K562 (cell line): ENCODE data around the gene CPLX3. TPM values are rescaled to one million over a fixed set of nuclear protein-coding genes. Genes with fewer than 3 reads are reported as not detected.

Experiments used
- ATAC-seq: fragments of 200-7000 bp; cut with Tn5 transposase; 3 replicates; pipeline ENCODE4 v1.9.1; 2020; ENCODE audit warnings: moderate library complexity
- BruUV-seq: library from RNA; stranded (reverse); fragments of 400-500 nt; replicated peaks from 2 replicates; lab custom pipeline; 2021; lab: Mats Ljungman, UMichigan
- CTCF ChIA-PET: fragments of 300-600 bp; formaldehyde crosslinking; extraction: SDS; loops from one replicate; lab custom pipeline; 2021; ENCODE audit warnings: low intra/inter-chr PET ratio; lab: Yijun Ruan, JAX
- POLR2A ChIA-PET: fragments of 300-600, 350-650 bp; sonication (Branson Sonifier 250); formaldehyde crosslinking; extraction: SDS; loops from one replicate; lab custom pipeline; 2021; ENCODE audit warnings: antibody characterized with exemption, inconsistent platforms; lab: Yijun Ruan, JAX
- DNase-seq, 4 experiments: peaks; one replicate each; pipeline versions ENCODE4 v3.0.0 to v3.0.0-alpha.2; 2011 to 2018; ENCODE audit warnings: low spot score in 3 of 4, mixed read lengths in 3 of 4; ENCODE audit errors: extremely low read depth in 1 of 4
- FAIRE-seq: peaks from 2 replicates; lab custom pipeline; 2011; peaks lifted over from hg19 to GRCh38; lab: Jason Lieb, UNC
- H2AFZ ChIP-seq: 2 replicates; pipeline ENCODE4 v1.6.0; 2011; ENCODE audit warnings: low read depth, low read length, control low read depth, inconsistent platforms
- H3K27ac ChIP-seq: fragments of 200-600 bp; 3 replicates; pipeline ENCODE4 v1.8.0; 2011; ENCODE audit warnings: low read depth, mild to moderate bottlenecking, control low read depth, inconsistent platforms, low read length, moderate library complexity, mixed read lengths; ENCODE audit errors: extremely low read depth
- H3K27me3 ChIP-seq, 2 experiments: fragments of 300-600 bp in 1 of 2; 2 replicates in 1 of 2; 3 replicates in 1 of 2; pipeline versions ENCODE4 v1.6.0 to v1.8.0; 2011; ENCODE audit warnings: inconsistent platforms in 2 of 2, low read length in 2 of 2, mild to moderate bottlenecking in 1 of 2, mixed read lengths in 1 of 2, moderate library complexity in 1 of 2; ENCODE audit not compliant: control insufficient read depth in 2 of 2, insufficient read depth in 2 of 2
- H3K36me3 ChIP-seq: fragments of 300-600 bp; 3 replicates; pipeline ENCODE4 v1.8.0; 2011; ENCODE audit warnings: mild to moderate bottlenecking, low read length, inconsistent platforms; ENCODE audit not compliant: control insufficient read depth, insufficient read depth
- H3K4me1 ChIP-seq, 2 experiments: fragments of 200-600 bp in 1 of 2; replicated peaks in 1 of 2; 2 replicates in 1 of 2; 3 replicates in 1 of 2; pipeline versions ENCODE4 v1.5.1 to v1.8.0; 2011; ENCODE audit warnings: inconsistent platforms in 2 of 2, low read length in 2 of 2, mild to moderate bottlenecking in 1 of 2, mixed read lengths in 1 of 2, moderate library complexity in 1 of 2; ENCODE audit not compliant: control insufficient read depth in 2 of 2, insufficient read depth in 2 of 2
- H3K4me2 ChIP-seq: 2 replicates; pipeline ENCODE4 v1.6.1; 2011; ENCODE audit warnings: low read length, control low read depth, inconsistent platforms, mixed read lengths; ENCODE audit not compliant: insufficient read depth
- H3K4me3 ChIP-seq: fragments of 200-600 bp; sonication (generic), shearing (Covaris generic); 2 replicates; pipeline ENCODE4 v1.5.1; 2016; ENCODE audit warnings: control low read depth, inconsistent platforms
- H3K79me2 ChIP-seq: fragments of 200-600 bp; 3 replicates; pipeline ENCODE4 v1.8.0; 2011; ENCODE audit warnings: low read length, inconsistent platforms; ENCODE audit not compliant: control insufficient read depth, insufficient read depth
- H3K9ac ChIP-seq, 2 experiments: 2 replicates each; pipeline versions ENCODE4 v1.6.0 to v1.6.1; 2011; ENCODE audit warnings: low read depth in 2 of 2, low read length in 2 of 2, control low read depth in 1 of 2, inconsistent platforms in 1 of 2, mild to moderate bottlenecking in 1 of 2, mixed read lengths in 1 of 2; ENCODE audit not compliant: insufficient read depth in 1 of 2
- H3K9me1 ChIP-seq: one replicate; pipeline ENCODE4 v1.6.0; 2011; ENCODE audit warnings: inconsistent platforms, mild to moderate bottlenecking, low read length, moderate library complexity; ENCODE audit not compliant: control insufficient read depth, insufficient read depth
- H3K9me3 ChIP-seq: replicated peaks from 2 replicates; pipeline ENCODE4 v1.5.1; 2011; ENCODE audit warnings: low read depth, low read length, inconsistent platforms; ENCODE audit not compliant: control insufficient read depth, insufficient read depth
- H4K20me1 ChIP-seq: replicated peaks from 2 replicates; pipeline ENCODE4 v1.6.1; 2011; ENCODE audit warnings: low read length, inconsistent platforms, mixed read lengths; ENCODE audit not compliant: control insufficient read depth, insufficient read depth
- BCOR ChIP-seq: fragments of 450-650 bp; IDR thresholded peaks from 2 replicates; pipeline ENCODE4 v1.6.1; 2016
- HEY1 ChIP-seq: fragments of 250-450 bp; sonication (Bioruptor Pico); IDR thresholded peaks from 2 replicates; pipeline ENCODE4 v1.5.0; 2020; ENCODE audit warnings: mild to moderate bottlenecking, moderate library complexity, borderline replicate concordance
- HLTF ChIP-seq: fragments of 450-650 bp; IDR thresholded peaks from 2 replicates; pipeline ENCODE4 v1.6.1; 2016
- MITF ChIP-seq: IDR thresholded peaks from 2 replicates; pipeline ENCODE4 v1.6.1; 2014; ENCODE audit warnings: antibody characterized with exemption
- SREBF1 ChIP-seq: fragments of 150-350 bp; IDR thresholded peaks from 2 replicates; pipeline ENCODE4 v1.6.1; 2014; ENCODE audit warnings: antibody characterized with exemption, low read depth, low read length, borderline replicate concordance
- TEAD2 ChIP-seq: fragments of 450-650 bp; IDR thresholded peaks from 2 replicates; pipeline ENCODE4 v1.6.1; 2016; ENCODE audit warnings: missing genetic modification characterization, control low read depth, missing compliant biosample characterization
- ZNF785 ChIP-seq: fragments of 250-450 bp; sonication (Bioruptor Pico); IDR thresholded peaks from 2 replicates; pipeline ENCODE4 v1.4.0; 2020; ENCODE audit warnings: mild to moderate bottlenecking
- WGBS: fragments of 100-300 bp; shearing (Covaris generic); methylation state at CpG from one replicate; pipeline ENCODE4 v1.1.6; 2016; ENCODE audit warnings: low coverage, mixed read lengths; ENCODE audit not compliant: insufficient coverage; ENCODE audit errors: missing lambda C conversion rate; 5-methylcytosine and 5-hydroxymethylcytosine counted together
- in situ Hi-C: fragments of 300-500 bp; cut with MboI; formaldehyde crosslinking; loops from 4 replicates; pipeline ENCODE4 v1.15.0; 2018; ENCODE audit warnings: inconsistent platforms, mixed read lengths
- intact Hi-C: fragments of 100-400 bp; cut with micrococcal nuclease; formaldehyde crosslinking; loops from 2 replicates; pipeline ENCODE4 v1.14.2; 2022
- polyA plus RNA-seq, 8 experiments: library from polyadenylated mRNA; depleted of rRNA in 4 of 8; stranded (reverse) in 5 of 8; unstranded in 3 of 8; fragments of >200 nt; fragmentation: Nextera tagmentation in 2 of 8; fragmentation: Illumina TruSeq in 1 of 8; extraction: Ambion mirVana in 2 of 8; extraction: Trizol in 1 of 8; gene quantifications; 2 replicates each; pipeline versions ENCODE4 v1.2.1 to v1.2.3, GENCODE V29; 2011 to 2014; ENCODE audit warnings: inconsistent platforms in 1 of 8, missing spikeins in 1 of 8
- total RNA-seq, 7 experiments: library from RNA; depleted of rRNA in 6 of 7; stranded (reverse); fragments of >200 nt in 6 of 7; fragmentation: Illumina TruSeq in 2 of 7; extraction: Trizol in 2 of 7; gene quantifications; 2 replicates each; pipeline versions ENCODE4 v1.2.1 to v1.2.3, GENCODE V29; 2011 to 2021; ENCODE audit warnings: low replicate concordance in 1 of 7

Gene CPLX3
- total and polyA plus RNA-seq, 9 of the 15 experiments (the other 6 are each of a cell fraction or from before 2014, with no cell fraction given): not detected

GRCh38 chr15:74815121-74815934 lies 11.1 kb upstream of the CPLX3 start (continued):
- TF ChIP-seq HEY1 (CRISPR knock-in tag) (no peak), BCOR (peak; percentile 53; the same call in 1 of the 2 replicates)
- TF ChIP-seq, all 486 proteins: peak for 2

- CTCF ChIA-PET: no interaction called here
Measured at GRCh38 chr15:74815961-74816360, 10.5 kb upstream of the CPLX3 start.

More at GRCh38 chr15:74815961-74816360, 10.5 kb upstream of the CPLX3 start:
- POLR2A ChIA-PET: interaction anchor here (0.9 kb wide), 2 partner anchors 12 to 14 kb away, joined by 3 to 4 read pairs; no protein-coding TSS in a partner anchor
- H3K9me1 ChIP-seq: no peaks in the 10 kb centered on the region
- no TSS peak for BruUV-seq
- H4K20me1 ChIP-seq: no peaks in the 10 kb centered on the region
- ATAC-seq (no peak), FAIRE-seq (no peak), DNase-seq (no peak)
- H3K4me1 ChIP-seq: peaks cover 6 to 28% of the 10 kb centered on the region in 2 experiments; a peak in 3 of 5 replicates
- H3K4me3 ChIP-seq: no peak overlapping the region
- H3K9me3 ChIP-seq: no peaks in the 10 kb centered on the region
- TF ChIP-seq SREBF1 (no peak), ZNF785 (CRISPR knock-in tag) (no peak), TEAD2 (tag) (no peak), HLTF (no peak), MITF (no peak)
- peak overlapping the region in 1 of 2 experiments; percentile 58; a peak in 1 of 4 replicates for H3K9ac ChIP-seq
- intact Hi-C loops (no loop called here), in situ Hi-C loops (no loop called here)
- no peaks in the 10 kb centered on the region for H3K36me3 ChIP-seq
- WGBS: 86% methylated on average over 5 of the region's 15 CpGs
- no peak overlapping the region for H3K27ac ChIP-seq
- no peaks in the 10 kb centered on the region for H3K79me2 ChIP-seq
- H2AFZ ChIP-seq: no peak overlapping the region
- no peak overlapping the region for H3K4me2 ChIP-seq
- H3K27me3 ChIP-seq: peaks cover 0 to 13% of the 10 kb centered on the region in 2 experiments; a peak in 2 of 5 replicates
